K562 (cell line): ENCODE data around the gene CDK1. TPM values are rescaled to one million over a fixed set of nuclear protein-coding genes. Genes with fewer than 3 reads are reported as not detected.

Experiments used
- ATF3 ChIP-seq, 2 experiments: fragments of 450-650 bp in 1 of 2; sonication (generic) in 1 of 2; formaldehyde crosslinking in 1 of 2; IDR thresholded peaks in 1 of 2; conservative IDR thresholded peaks in 1 of 2; 2 replicates each; pipeline versions ENCODE4 v1.6.1 to v1.8.1; 2016 to 2023; ENCODE audit warnings: mild to moderate bottlenecking in 2 of 2, moderate library complexity in 2 of 2, inconsistent platforms in 1 of 2, missing genetic modification reagents in 1 of 2
- BHLHE40 ChIP-seq: IDR thresholded peaks from 2 replicates; pipeline ENCODE4 v1.6.1; 2011; ENCODE audit warnings: low read length, improper control_type of control experiment
- CEBPG ChIP-seq, 3 experiments: fragments of 200-800 bp in 1 of 3; sonication (Bioruptor generic) in 1 of 3; sonication (generic) in 1 of 3; formaldehyde crosslinking in 1 of 3; IDR thresholded peaks in 2 of 3; conservative IDR thresholded peaks in 1 of 3; 2 replicates each; pipeline versions ENCODE4 v1.6.1 to v1.8.0; 2016 to 2022; ENCODE audit warnings: missing compliant biosample characterization in 2 of 3, missing genetic modification characterization in 2 of 3, mild to moderate bottlenecking in 1 of 3, missing genetic modification reagents in 1 of 3
- CHAMP1 ChIP-seq: fragments of 450-650 bp; IDR thresholded peaks from 2 replicates; pipeline ENCODE4 v1.6.1; 2016; ENCODE audit warnings: mild to moderate bottlenecking
- CREB1 ChIP-seq, 2 experiments: sonication (generic) in 1 of 2; formaldehyde crosslinking in 1 of 2; IDR thresholded peaks; 2 replicates each; pipeline versions ENCODE4 v1.6.1 to v1.8.0; 2012 to 2022; ENCODE audit warnings: inconsistent platforms in 1 of 2, mild to moderate bottlenecking in 1 of 2, missing genetic modification reagents in 1 of 2, moderate library complexity in 1 of 2
- CREM ChIP-seq: IDR thresholded peaks from 2 replicates; pipeline ENCODE4 v1.6.1; 2014; ENCODE audit warnings: antibody characterized with exemption, low read depth
- ELF4 ChIP-seq: fragments of 450-650 bp; formaldehyde crosslinking; IDR thresholded peaks from 2 replicates; pipeline ENCODE4 v1.4.0; 2022; ENCODE audit warnings: missing genetic modification characterization
- FUS ChIP-seq: fragments of 200-400 bp; formaldehyde crosslinking; optimal IDR thresholded peaks from 2 replicates; pipeline ENCODE3; 2017; ENCODE audit warnings: low read depth, low read length
- HIVEP1 ChIP-seq: fragments of 250-450 bp; sonication (Bioruptor Pico); IDR thresholded peaks from 2 replicates; pipeline ENCODE4 v1.4.0; 2020; ENCODE audit warnings: mild to moderate bottlenecking
- ID3 ChIP-seq, 2 experiments: fragments of 250-450 bp in 1 of 2; fragments of 450-650 bp in 1 of 2; sonication (Bioruptor Pico) in 1 of 2; IDR thresholded peaks; 2 replicates each; pipeline versions ENCODE4 v1.6.1 to v1.8.0; 2016 to 2021; ENCODE audit warnings: mild to moderate bottlenecking in 2 of 2, moderate library complexity in 2 of 2, missing compliant biosample characterization in 1 of 2, missing genetic modification characterization in 1 of 2
- KDM4B ChIP-seq, 2 experiments: fragments of 450-650 bp in 1 of 2; sonication (generic) in 1 of 2; IDR thresholded peaks; 2 replicates each; pipeline ENCODE4 v1.6.1; 2016 to 2017; ENCODE audit warnings: borderline replicate concordance in 2 of 2, antibody characterized with exemption in 1 of 2, low read depth in 1 of 2, mild to moderate bottlenecking in 1 of 2
- NCOA6 ChIP-seq: fragments of 450-650 bp; IDR thresholded peaks from 2 replicates; pipeline ENCODE4 v1.6.1; 2017; ENCODE audit warnings: mild to moderate bottlenecking
- POLR2G ChIP-seq: fragments of 200-400 bp; formaldehyde crosslinking; IDR thresholded peaks from 2 replicates; pipeline ENCODE4 v1.6.1; 2017; ENCODE audit warnings: low read depth, mild to moderate bottlenecking, antibody characterized with exemption, low read length, moderate library complexity
- RFX5 ChIP-seq: IDR thresholded peaks from 2 replicates; pipeline ENCODE4 v1.6.1; 2011; ENCODE audit warnings: low read depth, mild to moderate bottlenecking, improper control_type of control experiment, low read length
- SNRNP70 ChIP-seq: fragments of 200-400 bp; formaldehyde crosslinking; optimal IDR thresholded peaks from 2 replicates; pipeline ENCODE3; 2017; ENCODE audit warnings: low read depth, low read length
- TAF15 ChIP-seq: fragments of 200-400 bp; formaldehyde crosslinking; IDR thresholded peaks from 2 replicates; pipeline ENCODE4 v1.6.1; 2017; ENCODE audit warnings: mild to moderate bottlenecking, low read depth, low read length, moderate library complexity
- TBL1XR1 ChIP-seq, 2 experiments: IDR thresholded peaks; 2 replicates each; pipeline ENCODE4 v1.6.1; 2012; ENCODE audit warnings: improper control_type of control experiment in 2 of 2, low read length in 2 of 2, mild to moderate bottlenecking in 1 of 2
- XRCC3 ChIP-seq: fragments of 450-650 bp; IDR thresholded peaks from 2 replicates; pipeline ENCODE4 v1.6.1; 2017; ENCODE audit warnings: mild to moderate bottlenecking, moderate library complexity
- ZBTB2 ChIP-seq: fragments of 450-650 bp; IDR thresholded peaks from 2 replicates; pipeline ENCODE4 v1.6.1; 2016; ENCODE audit warnings: antibody characterized with exemption
- ZNF143 ChIP-seq: sonication (generic); formaldehyde crosslinking; IDR thresholded peaks from 2 replicates; pipeline ENCODE4 v1.9.0; 2022; ENCODE audit warnings: mild to moderate bottlenecking, missing genetic modification reagents
- ZNF551 ChIP-seq: fragments of 250-450 bp; sonication (Bioruptor Pico); IDR thresholded peaks from 2 replicates; pipeline ENCODE4 v1.5.0; 2021; ENCODE audit warnings: mild to moderate bottlenecking, moderate library complexity
- polyA plus RNA-seq, 8 experiments: library from polyadenylated mRNA; depleted of rRNA in 4 of 8; stranded (reverse) in 5 of 8; unstranded in 3 of 8; fragments of >200 nt; fragmentation: Nextera tagmentation in 2 of 8; fragmentation: Illumina TruSeq in 1 of 8; extraction: Ambion mirVana in 2 of 8; extraction: Trizol in 1 of 8; gene quantifications; 2 replicates each; pipeline versions ENCODE4 v1.2.1 to v1.2.3, GENCODE V29; 2011 to 2014; ENCODE audit warnings: inconsistent platforms in 1 of 8, missing spikeins in 1 of 8
- total RNA-seq, 7 experiments: library from RNA; depleted of rRNA in 6 of 7; stranded (reverse); fragments of >200 nt in 6 of 7; fragmentation: Illumina TruSeq in 2 of 7; extraction: Trizol in 2 of 7; gene quantifications; 2 replicates each; pipeline versions ENCODE4 v1.2.1 to v1.2.3, GENCODE V29; 2011 to 2021; ENCODE audit warnings: low replicate concordance in 1 of 7

Gene CDK1
- total and polyA plus RNA-seq, 9 of the 15 experiments (the other 6 are each of a cell fraction or from before 2014, with no cell fraction given) = 156 to 685 (median 236) TPM

- TF ChIP-seq ATF3 (IDR thresholded peaks at IDR 0.05) (no peak; the same call in 1 of the 2 replicates), ATF3 (CRISPR knock-in tag; conservative IDR thresholded peaks at IDR 0.05) (peak; percentile 70; the same call in 1 of the 2 replicates), ELF4 (no peak), CEBPG (CRISPR knock-in tag; IDR thresholded peaks at IDR 0.05) (no peak), CEBPG (tag; conservative IDR thresholded peaks at IDR 0.05 in 1 of 2, IDR thresholded peaks at IDR 0.05 in 1 of 2) (no peak), ZNF551 (no peak), ZNF143 (no peak), ZBTB2 (0 out of 2 replicates have a peak, but pooled peaks have one; percentile 23), CREB1 (IDR thresholded peaks at IDR 0.05) (peak; percentile 57), CREB1 (CRISPR knock-in tag; IDR thresholded peaks at IDR 0.05) (peak; percentile 56; the same call in 1 of the 2 replicates), TBL1XR1 (IDR thresholded peaks at IDR 0.05; ENCODE audit: low read length in 2 of 2) (peak in 1 of 2 experiments; percentile 59; a peak in 1 of 4 replicates), RFX5 (peak; percentile 33; the same call in 1 of the 2 replicates), CHAMP1 (peak; percentile 92), NCOA6 (no peak), ID3 (CRISPR knock-in tag; IDR thresholded peaks at IDR 0.05) (no peak), ID3 (tag; IDR thresholded peaks at IDR 0.05) (no peak), XRCC3 (no peak), FUS (no peak), CREM (peak; percentile 56; the same call in 1 of the 2 replicates), TAF15 (no peak), SNRNP70 (no peak), HIVEP1 (CRISPR knock-in tag) (no peak), POLR2G (peak; percentile 100), KDM4B (IDR thresholded peaks at IDR 0.05; ENCODE audit: borderline replicate concordance in 2 of 2, low read depth in 1 of 2) (no peak), BHLHE40 (no peak)
Measured at GRCh38 chr10:60778214-60778970, at the start of gene CDK1 (continued).
